Astrocyte (in vitro differentiated cells and primary cell): ENCODE results near the gene ZIC1.

ENCODE experiments used
- EZH2 ChIP-seq: IDR thresholded peaks from 2 replicates; pipeline ENCODE4 v1.6.1; 2012; ENCODE audit warnings: mild to moderate bottlenecking, low read length, inconsistent platforms; ENCODE audit not compliant: insufficient read depth
- TF ChIP-seq, protein P1 (sequence below): IDR thresholded peaks from 2 replicates; pipeline ENCODE4 v1.5.1; 2011; ENCODE audit warnings: low read depth, mild to moderate bottlenecking, inconsistent platforms, low read length, moderate library complexity; ENCODE audit not compliant: insufficient read depth

- TF ChIP-seq, protein P1, sequence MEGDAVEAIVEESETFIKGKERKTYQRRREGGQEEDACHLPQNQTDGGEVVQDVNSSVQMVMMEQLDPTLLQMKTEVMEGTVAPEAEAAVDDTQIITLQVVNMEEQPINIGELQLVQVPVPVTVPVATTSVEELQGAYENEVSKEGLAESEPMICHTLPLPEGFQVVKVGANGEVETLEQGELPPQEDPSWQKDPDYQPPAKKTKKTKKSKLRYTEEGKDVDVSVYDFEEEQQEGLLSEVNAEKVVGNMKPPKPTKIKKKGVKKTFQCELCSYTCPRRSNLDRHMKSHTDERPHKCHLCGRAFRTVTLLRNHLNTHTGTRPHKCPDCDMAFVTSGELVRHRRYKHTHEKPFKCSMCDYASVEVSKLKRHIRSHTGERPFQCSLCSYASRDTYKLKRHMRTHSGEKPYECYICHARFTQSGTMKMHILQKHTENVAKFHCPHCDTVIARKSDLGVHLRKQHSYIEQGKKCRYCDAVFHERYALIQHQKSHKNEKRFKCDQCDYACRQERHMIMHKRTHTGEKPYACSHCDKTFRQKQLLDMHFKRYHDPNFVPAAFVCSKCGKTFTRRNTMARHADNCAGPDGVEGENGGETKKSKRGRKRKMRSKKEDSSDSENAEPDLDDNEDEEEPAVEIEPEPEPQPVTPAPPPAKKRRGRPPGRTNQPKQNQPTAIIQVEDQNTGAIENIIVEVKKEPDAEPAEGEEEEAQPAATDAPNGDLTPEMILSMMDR: no peak
- TF ChIP-seq EZH2: no peak
Measured at GRCh38 chr3:147417551-147418295, 8.6 kb downstream of the ZIC1 start.
